HL-60 (cell line): ENCODE data around the gene CDH23.

Experiments
- DNase-seq, 2 experiments: peaks; one replicate each; pipeline ENCODE4 v3.0.0-alpha.2; 2010 to 2020; ENCODE audit warnings: low read depth in 1 of 2, low spot score in 1 of 2
- H3K27ac ChIP-seq: fragments of 250-450 bp; sonication (Bioruptor Pico); replicated peaks from 2 replicates; pipeline ENCODE4 v1.5.1; 2020; ENCODE audit warnings: mild to moderate bottlenecking, moderate library complexity
- H3K27me3 ChIP-seq: fragments of 250-450 bp; sonication (Bioruptor Pico); 2 replicates; pipeline ENCODE4 v1.5.1; 2021; ENCODE audit warnings: mild to moderate bottlenecking, moderate library complexity; ENCODE audit not compliant: insufficient read depth, poor library complexity, severe bottlenecking
- H3K4me3 ChIP-seq: replicated peaks from 2 replicates; pipeline ENCODE4 v1.5.1; 2011; ENCODE audit warnings: mild to moderate bottlenecking, control low read depth, low read length; ENCODE audit not compliant: insufficient read depth
- CTCF ChIP-seq: IDR thresholded peaks from one replicate; pipeline ENCODE4 v1.5.1; 2011; ENCODE audit warnings: low read length, control low read depth, inconsistent platforms; ENCODE audit not compliant: insufficient read depth
- GABPA ChIP-seq: IDR thresholded peaks from 2 replicates; pipeline ENCODE4 v1.6.1; 2012; ENCODE audit warnings: low read depth
- POLR2AphosphoS5 ChIP-seq: IDR thresholded peaks from 2 replicates; pipeline ENCODE4 v1.6.1; 2012; ENCODE audit warnings: low read depth
- REST ChIP-seq: IDR thresholded peaks from 2 replicates; pipeline ENCODE4 v1.6.1; 2012; ENCODE audit warnings: low read depth; ENCODE audit not compliant: insufficient replicate concordance
- SPI1 ChIP-seq: IDR thresholded peaks from 2 replicates; pipeline ENCODE4 v1.6.1; 2012; ENCODE audit warnings: low read depth, mild to moderate bottlenecking, borderline replicate concordance

CDH23 gene

GRCh38 chr10:71614946-71615345, 218.2 kb downstream of the CDH23 start:
- TF ChIP-seq REST = no peak
- TF ChIP-seq SPI1 = no peak
- TF ChIP-seq POLR2AphosphoS5 = no peak
- no peak for TF ChIP-seq GABPA
- no peak for TF ChIP-seq CTCF
- no peak for DNase-seq
- no peak overlapping the region for H3K27ac ChIP-seq
- no peak overlapping the region for H3K4me3 ChIP-seq
- H3K27me3 ChIP-seq = no peaks in the 10 kb centered on the region

GRCh38 chr10:71615538-71616329, 219.0 kb downstream of the CDH23 start:
- Histone ChIP-seq H3K27ac (no peak overlapping the region), H3K27me3 (no peaks in the 10 kb centered on the region), H3K4me3 (no peak overlapping the region)
- DNase-seq = no peak
- TF ChIP-seq REST (no peak), POLR2AphosphoS5 (no peak), CTCF (no peak), GABPA (no peak)

GRCh38 chr10:71616817-71617654, 220.3 kb downstream of the CDH23 start:
- TF ChIP-seq REST (no peak), CTCF (no peak), GABPA (no peak), SPI1 (no peak), POLR2AphosphoS5 (no peak)
- Histone ChIP-seq H3K27ac (no peak overlapping the region), H3K27me3 (no peaks in the 10 kb centered on the region), H3K4me3 (no peak overlapping the region)
- DNase-seq = no peak
